Choroid plexus epithelial cell (primary cell): ENCODE measurements around the gene CYTH4.

Source experiments
- DNase-seq: peaks from one replicate; pipeline ENCODE4 v3.0.0-alpha.2; 2010; ENCODE audit warnings: low read depth
- H3K4me3 ChIP-seq: 2 replicates; pipeline ENCODE4 v1.5.1; 2011; ENCODE audit warnings: low read depth, mild to moderate bottlenecking, control low read depth, low read length, moderate library complexity
- TF ChIP-seq, protein P1 (sequence below): conservative IDR thresholded peaks from 2 replicates; pipeline ENCODE4 v1.5.1; 2011; ENCODE audit warnings: low read depth, mild to moderate bottlenecking, control low read depth, inconsistent platforms, low read length, moderate library complexity

Gene CYTH4

DNA sequence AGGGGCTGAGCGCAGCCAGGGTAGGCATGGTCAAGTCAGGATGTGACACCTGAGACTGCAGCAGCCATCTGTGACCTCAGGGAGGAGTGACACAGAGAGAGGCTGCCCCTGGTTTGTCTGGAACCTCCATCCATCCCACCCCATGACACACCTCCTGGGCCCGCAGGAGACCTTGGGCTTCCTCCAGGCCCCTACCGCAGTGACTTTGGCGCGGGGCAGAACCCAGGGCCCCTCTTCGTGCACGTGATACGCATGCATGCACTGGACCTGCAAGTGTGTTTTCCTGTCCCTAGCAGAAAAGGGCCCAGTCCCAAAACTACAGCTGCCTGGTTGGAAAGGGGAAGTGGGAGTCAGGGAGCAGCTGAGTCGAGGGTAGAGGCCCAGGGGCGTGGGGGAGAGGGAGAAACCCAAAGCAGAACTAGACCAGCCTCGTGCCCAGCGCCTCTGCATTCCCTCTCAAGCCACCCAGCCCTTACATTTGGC is 7.9 kb upstream of the CYTH4 start:
- TF ChIP-seq, protein P1, sequence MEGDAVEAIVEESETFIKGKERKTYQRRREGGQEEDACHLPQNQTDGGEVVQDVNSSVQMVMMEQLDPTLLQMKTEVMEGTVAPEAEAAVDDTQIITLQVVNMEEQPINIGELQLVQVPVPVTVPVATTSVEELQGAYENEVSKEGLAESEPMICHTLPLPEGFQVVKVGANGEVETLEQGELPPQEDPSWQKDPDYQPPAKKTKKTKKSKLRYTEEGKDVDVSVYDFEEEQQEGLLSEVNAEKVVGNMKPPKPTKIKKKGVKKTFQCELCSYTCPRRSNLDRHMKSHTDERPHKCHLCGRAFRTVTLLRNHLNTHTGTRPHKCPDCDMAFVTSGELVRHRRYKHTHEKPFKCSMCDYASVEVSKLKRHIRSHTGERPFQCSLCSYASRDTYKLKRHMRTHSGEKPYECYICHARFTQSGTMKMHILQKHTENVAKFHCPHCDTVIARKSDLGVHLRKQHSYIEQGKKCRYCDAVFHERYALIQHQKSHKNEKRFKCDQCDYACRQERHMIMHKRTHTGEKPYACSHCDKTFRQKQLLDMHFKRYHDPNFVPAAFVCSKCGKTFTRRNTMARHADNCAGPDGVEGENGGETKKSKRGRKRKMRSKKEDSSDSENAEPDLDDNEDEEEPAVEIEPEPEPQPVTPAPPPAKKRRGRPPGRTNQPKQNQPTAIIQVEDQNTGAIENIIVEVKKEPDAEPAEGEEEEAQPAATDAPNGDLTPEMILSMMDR, result no peak
- no peak for DNase-seq
- no peak overlapping the region for H3K4me3 ChIP-seq

DNA sequence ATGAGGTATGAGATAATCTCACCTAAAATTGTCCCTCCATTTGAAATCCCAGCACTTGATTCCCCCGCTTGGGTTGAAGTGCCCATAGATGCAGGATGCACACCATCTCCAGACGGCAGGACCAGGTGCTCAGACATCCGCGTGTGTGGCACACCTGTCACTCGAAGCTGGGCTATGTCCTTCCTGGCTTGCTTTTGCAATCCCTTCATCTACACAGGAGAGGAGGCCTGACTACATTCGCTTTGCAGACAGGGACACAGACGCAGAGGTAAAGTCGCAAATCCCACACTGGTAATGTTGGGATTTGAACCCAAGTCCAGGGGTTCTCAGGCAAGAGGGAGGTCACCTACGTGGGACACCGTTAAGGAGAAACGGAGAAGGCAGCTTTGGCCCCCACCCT is 7.2 kb upstream of the CYTH4 start:
- no peak for DNase-seq
- no peak overlapping the region for H3K4me3 ChIP-seq
- TF ChIP-seq, protein P1, result no peak

DNA sequence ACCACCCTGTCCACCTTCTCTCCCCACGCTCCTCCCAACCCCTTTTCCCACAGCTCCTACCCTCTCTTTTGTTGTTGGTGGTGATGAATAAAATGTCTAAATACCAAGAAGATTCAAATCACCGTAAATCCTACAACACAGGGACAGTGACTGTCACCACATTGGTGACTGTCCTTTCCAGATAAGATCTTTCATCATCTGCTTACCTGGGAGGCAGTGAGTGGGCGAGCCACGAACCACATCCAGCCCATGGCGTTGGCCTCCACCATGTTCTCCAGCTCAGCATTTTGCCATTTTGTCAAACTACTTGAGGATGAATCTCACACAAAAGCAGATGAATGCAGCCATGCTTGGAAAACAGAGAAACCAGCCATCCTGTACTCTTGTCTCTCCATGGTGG is 6.7 kb upstream of the CYTH4 start:
- TF ChIP-seq, protein P1, result no peak
- H3K4me3 ChIP-seq, result no peak overlapping the region
- no peak for DNase-seq

DNA sequence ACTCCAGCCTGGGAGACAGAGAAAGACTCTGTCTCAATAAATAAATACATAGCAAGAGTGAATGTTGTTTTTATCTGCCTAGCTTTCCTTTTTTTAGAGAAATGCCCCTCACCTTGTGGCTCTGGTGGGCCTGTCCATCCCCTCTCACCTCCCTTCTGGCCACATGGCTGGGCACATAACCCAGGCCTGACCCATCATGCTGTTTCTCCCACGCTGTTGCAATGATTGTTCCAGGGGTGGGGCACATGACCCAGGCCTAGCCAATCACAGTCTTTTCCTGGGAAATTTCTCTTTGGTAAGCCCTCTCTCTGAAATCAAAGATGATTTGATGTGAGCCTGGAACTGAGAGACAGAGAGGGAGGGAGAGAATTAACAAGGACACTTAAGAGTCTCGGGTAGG is 5.5 kb upstream of the CYTH4 start:
- DNase-seq, result peak; percentile 57
- TF ChIP-seq, protein P1, result no peak
- H3K4me3 ChIP-seq, result no peak overlapping the region

DNA sequence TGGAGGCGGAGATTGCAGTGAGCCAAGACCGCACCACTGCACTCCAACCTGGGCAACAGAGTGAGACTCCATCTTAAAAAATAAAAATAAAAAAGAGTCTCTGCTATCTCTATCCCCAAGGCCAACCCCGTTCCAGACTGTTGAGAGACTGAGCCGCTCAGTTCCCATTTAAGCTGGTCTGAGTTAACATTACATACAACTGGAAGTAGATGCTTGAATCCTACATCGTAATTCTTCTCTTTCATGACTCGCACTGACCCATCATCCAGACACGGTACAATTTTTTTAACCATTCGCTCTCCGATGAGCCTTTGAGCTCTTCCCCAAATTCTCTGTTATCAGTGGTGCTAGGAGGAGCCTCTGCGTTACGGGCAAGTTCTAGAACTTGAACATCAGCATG is 4.9 kb upstream of the CYTH4 start:
- no peak overlapping the region for H3K4me3 ChIP-seq
- TF ChIP-seq, protein P1, result no peak
- DNase-seq, result no peak

DNA sequence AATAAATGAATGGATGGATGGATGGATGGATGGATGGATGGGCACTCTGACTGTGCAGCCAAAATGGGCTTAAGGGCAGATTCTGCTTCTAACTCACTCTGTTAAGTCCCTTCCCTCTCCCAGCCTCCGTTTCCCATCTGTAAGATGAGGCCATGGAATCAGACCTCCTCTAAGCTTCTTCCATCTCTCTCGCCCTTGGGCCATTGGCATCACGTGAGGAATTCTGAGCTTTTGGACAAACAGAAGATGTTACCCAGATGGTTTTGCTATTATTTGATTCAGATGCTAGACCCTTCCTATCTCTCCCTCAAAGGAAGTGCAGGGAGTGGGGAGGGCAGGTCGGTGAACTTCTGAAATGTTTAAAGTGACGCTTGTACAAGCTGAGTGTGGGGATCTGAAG is 4.0 kb upstream of the CYTH4 start:
- TF ChIP-seq, protein P1, result no peak
- DNase-seq, result no peak
- H3K4me3 ChIP-seq, result no peak overlapping the region

DNA sequence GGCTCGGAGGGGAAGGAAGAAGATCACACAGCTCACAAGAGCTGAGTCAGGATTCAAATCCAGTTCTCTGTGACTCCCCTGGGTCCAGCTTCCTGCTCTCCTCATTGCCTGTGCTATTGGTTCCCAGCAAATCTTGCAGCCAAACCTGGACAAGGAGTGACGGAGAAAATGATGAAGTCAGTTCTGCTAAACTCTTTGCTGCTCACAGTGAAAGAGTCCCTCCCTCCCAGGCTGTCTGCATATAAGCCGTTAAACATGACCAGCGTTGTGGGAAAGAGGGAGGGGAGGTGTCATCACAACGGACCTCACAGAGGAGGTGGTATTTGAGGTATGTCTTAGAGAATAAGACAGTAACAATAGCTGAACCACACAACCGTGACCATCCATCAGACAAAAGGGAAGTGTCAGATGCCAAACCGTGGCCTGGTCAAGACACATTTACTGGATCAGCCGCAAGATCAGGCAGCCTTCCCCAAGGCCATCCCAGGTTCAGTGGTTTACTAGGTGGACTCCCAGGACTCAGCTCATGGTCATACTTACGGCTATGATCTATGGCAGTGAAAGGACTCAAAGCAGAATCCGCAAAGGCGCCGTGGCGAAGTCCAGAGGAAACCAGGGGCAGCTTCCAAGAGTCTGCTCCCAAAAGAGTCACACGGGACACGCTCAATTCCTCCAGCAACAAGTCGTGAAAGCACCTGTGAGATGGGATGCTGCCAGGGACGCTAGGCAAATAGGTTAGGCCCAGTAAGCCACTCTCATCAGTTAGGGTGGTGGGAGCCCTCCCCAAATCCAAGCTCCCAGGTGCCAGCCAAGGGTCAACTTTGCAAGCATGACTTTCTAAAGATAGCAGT is 2.8 kb upstream of the CYTH4 start:
- H3K4me3 ChIP-seq, result no peak overlapping the region
- DNase-seq, result no peak
- TF ChIP-seq, protein P1, result no peak
